H1 (cell line): Measurements from ENCODE around the gene ARHGEF26.

Source experiments
- CTCF ChIP-seq, 3 experiments: IDR thresholded peaks; 1 replicate in 2 of 3; 2 replicates in 1 of 3; pipeline versions ENCODE4 v1.5.1 to v1.6.1; 2011; ENCODE audit warnings: low read length in 3 of 3, mild to moderate bottlenecking in 3 of 3, inconsistent platforms in 2 of 3, low read depth in 1 of 3, moderate library complexity in 1 of 3; ENCODE audit not compliant: insufficient read depth in 1 of 3; ENCODE audit errors: control extremely low read depth in 1 of 3
- EP300 ChIP-seq, 2 experiments: IDR thresholded peaks; 1 replicate in 1 of 2; 2 replicates in 1 of 2; pipeline ENCODE4 v1.6.1; 2011 to 2012; ENCODE audit warnings: low read depth in 2 of 2, low read length in 2 of 2, mild to moderate bottlenecking in 2 of 2, borderline replicate concordance in 1 of 2, inconsistent platforms in 1 of 2, moderate library complexity in 1 of 2
- EZH2 ChIP-seq: fragments of 200-600 bp; sonication (generic); IDR thresholded peaks from 2 replicates; pipeline ENCODE4 v1.7.1; 2012; ENCODE audit warnings: low read depth, mild to moderate bottlenecking, moderate library complexity, low read length, inconsistent platforms; ENCODE audit not compliant: severe bottlenecking
- HDAC2 ChIP-seq, 2 experiments: fragments of 300-600 bp in 1 of 2; sonication (generic) in 1 of 2; IDR thresholded peaks; 2 replicates each; pipeline ENCODE4 v1.6.1; 2011 to 2012; ENCODE audit warnings: low read depth in 2 of 2, low read length in 2 of 2, mild to moderate bottlenecking in 2 of 2, moderate library complexity in 2 of 2, borderline replicate concordance in 1 of 2, inconsistent platforms in 1 of 2
- RFX5 ChIP-seq: IDR thresholded peaks from 2 replicates; pipeline ENCODE4 v1.6.1; 2011; ENCODE audit warnings: low read depth, low read length, improper control_type of control experiment, borderline replicate concordance
- SP1 ChIP-seq: IDR thresholded peaks from 2 replicates; pipeline ENCODE4 v1.6.1; 2011; ENCODE audit warnings: low read depth, low read length
- ZNF274 ChIP-seq: IDR thresholded peaks from 2 replicates; pipeline ENCODE4 v1.7.0; 2012; ENCODE audit warnings: low read length, borderline replicate concordance; ENCODE audit errors: extremely low read depth

GRCh38 chr3:154182322-154182922 lies 61.2 kb downstream of the ARHGEF26 start:
- TF ChIP-seq CTCF (IDR thresholded peaks at IDR 0.05; ENCODE audit: control extremely low read depth in 1 of 3, insufficient read depth in 1 of 3, low read depth in 1 of 3, low read length in 3 of 3) (no peak), EZH2 (no peak), ZNF274 (no peak), HDAC2 (IDR thresholded peaks at IDR 0.05; ENCODE audit: borderline replicate concordance in 1 of 2, low read depth in 2 of 2, low read length in 2 of 2) (no peak), EP300 (IDR thresholded peaks at IDR 0.05; ENCODE audit: borderline replicate concordance in 1 of 2, low read depth in 2 of 2, low read length in 2 of 2) (no peak), SP1 (no peak), RFX5 (no peak)
